Gastrocnemius medialis (tissue), 4 donors: ENCODE measurements around the gene ZNF500.

Experiments used
- CTCF ChIP-seq, 5 experiments: fragments of 450-650 bp in 3 of 5; fragments of 200-600 bp in 2 of 5; sonication (generic) in 2 of 5; IDR thresholded peaks in 4 of 5; conservative IDR thresholded peaks in 1 of 5; 1 replicate in 4 of 5; 2 replicates in 1 of 5; pipeline ENCODE4 v1.5.1; 2016 to 2019; ENCODE audit warnings: antibody characterized with exemption in 5 of 5, mild to moderate bottlenecking in 3 of 5, moderate library complexity in 3 of 5
- POLR2A ChIP-seq, 2 donors: fragments of 450-650 bp; IDR thresholded peaks; one replicate each; pipeline ENCODE4 v1.6.1; 2017; ENCODE audit warnings: antibody characterized with exemption in 2 of 2, mild to moderate bottlenecking in 2 of 2, moderate library complexity in 2 of 2

DNA sequence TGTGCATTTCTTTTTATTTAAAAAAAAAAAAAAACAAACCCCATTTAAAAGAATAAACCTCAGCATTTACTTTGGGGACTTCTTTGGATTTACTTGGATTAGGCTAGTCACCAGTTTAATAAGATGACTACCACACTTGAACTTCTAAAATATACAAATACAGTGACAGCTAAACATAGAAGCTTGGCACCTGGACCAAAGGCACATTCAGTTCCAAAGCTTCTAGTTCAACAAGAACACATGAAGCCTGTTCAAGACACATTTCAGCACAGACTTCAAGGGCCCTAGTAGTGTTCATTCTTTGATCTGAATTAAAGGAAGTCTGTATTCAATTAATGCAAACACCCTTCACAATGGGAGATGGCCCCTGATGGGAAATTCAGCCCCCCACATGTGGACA is 47.1 kb upstream of the ZNF500 start:
- no peak for TF ChIP-seq CTCF (IDR thresholded peaks at IDR 0.05 in 4 of 5, conservative IDR thresholded peaks at IDR 0.05 in 1 of 5)
- TF ChIP-seq POLR2A (IDR thresholded peaks at IDR 0.05), result no peak
